Right ventricle myocardium inferior (tissue), 1 donor: Measurements from ENCODE around the gene NUBP1. TPM values are rescaled to one million over a fixed set of nuclear protein-coding genes. Genes with fewer than 3 reads are reported as not detected.
A peak's percentile ranks its signal among the peaks of the same experiment; 100 is the strongest.
"Not testable (repeated sequence)": the region's sequence is repeated elsewhere in the genome, so short reads cannot be mapped to it uniquely, and the experiment has no call there.

Experiments
- ATAC-seq: fragments of 200-7000 bp; cut with Tn5 transposase; one replicate; pipeline ENCODE4 v1.9.1; 2020; ENCODE audit warnings: mild to moderate bottlenecking, moderate library complexity
- DNase-seq: peaks from one replicate; pipeline ENCODE4 v3.0.0; 2021; ENCODE audit errors: missing footprints
- intact Hi-C: fragments of 100-400 bp; cut with DNase I; formaldehyde crosslinking; loops from one replicate; pipeline ENCODE4 v1.11.0; 2022
- total RNA-seq: library from RNA; stranded (reverse); fragmentation: NEBNext Ultra II Directional; extraction: Animal tissue kit (Norgen Biotek cat#: 25700); gene quantifications from one replicate; pipeline ENCODE4 v1.2.1, GENCODE V29; 2021
- donor health status: DM: no; HTN: yes; CAD: no; lungs with severe emphysema.

NUBP1 gene
- total RNA-seq, 1 donor from 2014 or later: 50.4 TPM

GRCh38 chr16:10743227-10743609, 424 bp upstream of the NUBP1 start:
- ATAC-seq: no peak
- intact Hi-C loops: loop anchor here (5.0 to 10.0 kb wide), 2 partner anchors 199 to 512 kb away; partner anchors contain the start of genes CLEC16A, DEXI and SOCS1

GRCh38 chr16:10744370-10745030, 858 bp downstream of the NUBP1 start:
- peak; percentile 7 for ATAC-seq
- DNase-seq: no peak
- intact Hi-C loops: loop anchor here (1.0 to 10.0 kb wide), 4 partner anchors 84 to 510 kb away; partner anchors contain the start of genes CLEC16A, DEXI and SOCS1

More at GRCh38 chr16:10743227-10743609, 424 bp upstream of the NUBP1 start:
- no peak for DNase-seq

- no peak for DNase-seq
- intact Hi-C loops: loop anchor here (2.0 to 10.0 kb wide), 2 partner anchors 173 to 509 kb away; partner anchors contain the start of gene SOCS1
- ATAC-seq: no peak
Observed at GRCh38 chr16:10745841-10746240, 2.2 kb downstream of the NUBP1 start.

- intact Hi-C loops: no loop called here
- ATAC-seq (no peak), DNase-seq (no peak)
Observed at GRCh38 chr16:10750793-10751192, 7.2 kb downstream of the NUBP1 start.

GRCh38 chr16:10751291-10751697, 7.7 kb downstream of the NUBP1 start:
- ATAC-seq (peak; percentile 23), DNase-seq (no peak)
- intact Hi-C loops: no loop called here

- intact Hi-C loops: no loop called here
- ATAC-seq (peak; percentile 43), DNase-seq (peak; percentile 88)
Observed at GRCh38 chr16:10752843-10753523, 9.3 kb downstream of the NUBP1 start.

GRCh38 chr16:10753670-10754069, 10.0 kb downstream of the NUBP1 start:
- no peak for ATAC-seq
- intact Hi-C loops: loop anchor here (2.0 kb wide), 1 partner anchor 21 kb away; no protein-coding TSS in a partner anchor
- DNase-seq: no peak

- DNase-seq (no peak), ATAC-seq (no peak)
- intact Hi-C loops: loop anchor here (2.0 kb wide), 1 partner anchor 22 kb away; no protein-coding TSS in a partner anchor
Observed at GRCh38 chr16:10754941-10755340, 11.3 kb downstream of the NUBP1 start.

- intact Hi-C loops: no loop called here
- DNase-seq (no peak), ATAC-seq (peak; percentile 53)
Observed at GRCh38 chr16:10756574-10756973, 12.9 kb downstream of the NUBP1 start.

- intact Hi-C loops: no loop called here
- ATAC-seq (no peak), DNase-seq (no peak)
Observed at GRCh38 chr16:10760858-10761257, 17.2 kb downstream of the NUBP1 start.

- ATAC-seq (no peak), DNase-seq (no peak)
- intact Hi-C loops: no loop called here
Observed at GRCh38 chr16:10761373-10761772, 17.7 kb downstream of the NUBP1 start.

GRCh38 chr16:10762336-10763016, 18.8 kb downstream of the NUBP1 start:
- DNase-seq (no peak), ATAC-seq (no peak)
- intact Hi-C loops: no loop called here

GRCh38 chr16:10763456-10763855, 19.8 kb downstream of the NUBP1 start:
- DNase-seq: no peak
- ATAC-seq: no peak
- intact Hi-C loops: no loop called here

GRCh38 chr16:10765772-10766171, 22.1 kb downstream of the NUBP1 start:
- DNase-seq (no peak), ATAC-seq (no peak)
- intact Hi-C loops: no loop called here

GRCh38 chr16:10767127-10767526, 23.5 kb downstream of the NUBP1 start:
- intact Hi-C loops: no loop called here
- no peak for ATAC-seq
- no peak for DNase-seq

- intact Hi-C loops: no loop called here
- ATAC-seq: no peak
- DNase-seq: no peak
Observed at GRCh38 chr16:10769381-10769780, 25.7 kb downstream of the NUBP1 start.

- intact Hi-C loops: loop anchor here (5.0 kb wide), 1 partner anchor 56 kb away; no protein-coding TSS in a partner anchor
- ATAC-seq (no peak), DNase-seq (no peak)
Observed at GRCh38 chr16:10770907-10771306, 27.3 kb downstream of the NUBP1 start.

GRCh38 chr16:10776280-10776679, 32.6 kb downstream of the NUBP1 start:
- DNase-seq (no peak), ATAC-seq (no peak)
- intact Hi-C loops: no loop called here

GRCh38 chr16:10776923-10777322, 33.3 kb downstream of the NUBP1 start:
- DNase-seq, intact Hi-C loops, ATAC-seq: not testable (repeated sequence)
